Measurements from ENCODE around the gene GRN. TPM values are rescaled to one million over a fixed set of nuclear protein-coding genes. Genes with fewer than 3 reads are reported as not detected.
"Not testable (repeated sequence)": the region's sequence is repeated elsewhere in the genome, so short reads cannot be mapped to it uniquely, and the experiment has no call there.

The GRN gene
- total and polyA plus RNA-seq, 8 donors: 31.8 to 644 (median 196) TPM

GRCh38 chr17:44345454-44346026 lies 438 bp downstream of the GRN start:
- peak; percentile 44 to 85 for DNase-seq
- peak overlapping the region; percentile 83 to 91 (median 87) for H3K27ac ChIP-seq
- intact Hi-C loops (cut with DNase I; ENCODE audit: low total_unique reads): no loop called here
- peak overlapping the region; percentile 62 to 89 (median 76) for H3K4me3 ChIP-seq
- TF ChIP-seq POLR2A (IDR thresholded peaks at IDR 0.05) (no peak), EP300 (IDR thresholded peaks at IDR 0.05) (no peak), CTCF (IDR thresholded peaks at IDR 0.05) (peak in 3 of 7 experiments; percentile 3 to 37 (median 17)), POLR2AphosphoS5 (IDR thresholded peaks at IDR 0.05) (peak in 1 of 3 donors; percentile 6)
- no peaks in the 10 kb centered on the region for H3K9me3 ChIP-seq
- peaks cover 11 to 23% (median 22%) of the 10 kb centered on the region in 4 donors for H3K36me3 ChIP-seq
- 1 to 3% (median 1%) methylated on average over 20 to 21 of the region's 21 CpGs for WGBS, 5 donors
- peaks cover 11 to 55% (median 23%) of the 10 kb centered on the region in 4 donors for H3K4me1 ChIP-seq
- no peaks in the 10 kb centered on the region for H3K27me3 ChIP-seq

DNA sequence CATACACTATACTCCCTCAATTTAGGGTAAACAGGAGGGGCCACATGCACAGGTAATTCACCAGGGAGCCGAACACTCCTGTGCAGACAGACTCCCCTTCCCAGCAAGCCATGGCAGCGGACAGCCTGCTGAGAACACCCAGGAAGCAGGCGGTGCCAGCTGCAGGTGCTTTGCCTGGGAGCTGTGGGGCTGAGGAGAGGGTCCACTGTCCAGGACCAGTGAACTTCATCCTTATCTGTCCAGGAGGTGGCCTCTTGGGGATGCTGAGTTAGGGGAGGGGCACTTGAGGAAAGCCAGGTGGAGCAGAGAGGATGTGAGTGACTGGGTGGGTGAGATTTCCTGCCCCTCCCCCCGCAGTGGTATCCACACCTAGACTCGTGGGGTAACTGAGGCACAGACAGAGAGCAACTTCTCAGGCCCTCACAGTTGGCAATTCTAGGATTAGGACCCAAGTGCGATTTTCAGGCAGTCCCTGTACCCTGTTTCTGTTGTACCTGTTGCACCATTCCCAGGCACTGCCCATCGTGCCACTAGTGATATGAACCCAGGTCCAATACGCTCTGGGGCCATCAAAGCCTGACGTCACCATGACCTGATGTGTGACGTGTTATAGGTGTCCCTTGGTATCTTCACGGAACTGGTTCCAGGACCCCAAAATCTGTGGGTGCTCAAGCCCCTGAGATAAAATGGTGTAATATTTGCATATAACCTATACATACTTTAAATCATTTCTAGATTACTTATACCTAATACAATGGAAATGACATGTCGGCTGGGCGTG lies 1.2 kb downstream of the GRN start:
- Histone ChIP-seq H3K27ac (peak overlapping the region; percentile 27 to 89 (median 87)), H3K36me3 (peaks cover 18 to 31% (median 29%) of the 10 kb centered on the region in 4 donors), H3K27me3 (no peaks in the 10 kb centered on the region), H3K4me3 (peak overlapping the region; percentile 62 to 89 (median 76)), H3K9me3 (no peaks in the 10 kb centered on the region), H3K4me1 (peaks cover 11 to 55% (median 23%) of the 10 kb centered on the region in 4 donors)
- DNase-seq: no peak
- peak in 1 of 7 experiments; percentile 25 for TF ChIP-seq CTCF (IDR thresholded peaks at IDR 0.05)
- TF ChIP-seq POLR2AphosphoS5 (IDR thresholded peaks at IDR 0.05): no peak
- TF ChIP-seq POLR2A (IDR thresholded peaks at IDR 0.05): no peak
- WGBS, 5 donors: 61 to 66% (median 64%) methylated on average over 13 of the region's 13 CpGs
- intact Hi-C loops (cut with DNase I; ENCODE audit: low total_unique reads): no loop called here

DNA sequence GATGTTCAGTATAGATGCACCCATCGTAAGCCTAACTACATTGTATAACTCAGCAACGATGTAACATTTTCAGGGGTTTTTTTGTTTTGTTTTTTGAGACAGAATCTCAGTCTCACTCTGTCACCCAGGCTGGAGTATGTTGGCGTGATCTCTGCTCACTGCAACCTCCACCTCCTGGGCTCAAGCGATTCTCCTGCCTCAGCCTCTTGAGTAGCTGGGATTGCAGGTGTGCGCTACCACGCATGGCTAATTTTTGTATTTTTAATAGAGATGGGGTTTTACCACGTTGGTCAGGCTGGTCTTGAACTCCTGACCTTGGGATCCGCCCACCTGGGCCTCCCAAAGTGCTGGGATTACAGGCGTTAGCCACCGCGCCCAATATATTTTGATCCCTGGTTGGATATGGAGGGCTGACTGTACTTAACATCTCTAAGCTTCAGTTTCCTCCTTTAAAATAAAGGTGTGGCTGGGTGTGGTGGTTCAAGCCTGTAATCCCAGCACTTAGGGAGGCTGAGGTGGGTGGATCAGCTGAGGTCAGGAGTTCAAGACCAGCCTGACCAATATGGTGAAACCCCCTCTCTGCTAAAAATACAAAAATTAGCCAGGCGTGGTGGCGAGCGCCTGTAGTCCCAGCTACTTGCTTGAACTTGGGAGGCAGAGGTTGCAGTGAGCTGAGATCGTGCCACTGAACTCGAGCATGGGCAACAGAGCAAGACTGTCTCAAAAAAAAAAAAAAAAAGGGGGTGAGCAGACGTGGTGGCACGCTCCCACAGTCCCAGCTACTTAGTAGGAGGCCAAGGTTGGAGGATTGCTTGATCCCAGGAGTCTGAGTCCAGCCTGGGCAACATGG lies 2.3 kb downstream of the GRN start:
- Histone ChIP-seq H3K4me1 (peaks cover 11 to 55% (median 23%) of the 10 kb centered on the region in 4 donors), H3K27ac (peak overlapping the region in 1 of 5 donors; percentile 34), H3K36me3 (peaks cover 30 to 42% (median 41%) of the 10 kb centered on the region in 4 donors)
- H3K9me3 ChIP-seq; H3K27me3 ChIP-seq; H3K4me3 ChIP-seq; DNase-seq; intact Hi-C loops (cut with DNase I; ENCODE audit: low total_unique reads): not testable (repeated sequence)
- 72 to 86% (median 83%) methylated on average over 18 of the region's 18 CpGs for WGBS, 5 donors

GRCh38 chr17:44348234-44348987 lies 3.3 kb downstream of the GRN start:
- H3K4me3 ChIP-seq: no peak overlapping the region
- no peak for DNase-seq
- TF ChIP-seq POLR2AphosphoS5 (IDR thresholded peaks at IDR 0.05) (no peak), EP300 (IDR thresholded peaks at IDR 0.05) (no peak), POLR2A (IDR thresholded peaks at IDR 0.05) (no peak), CTCF (IDR thresholded peaks at IDR 0.05) (no peak)
- H3K27ac ChIP-seq: no peak overlapping the region
- no peaks in the 10 kb centered on the region for H3K9me3 ChIP-seq
- H3K27me3 ChIP-seq: no peaks in the 10 kb centered on the region
- intact Hi-C loops (cut with DNase I; ENCODE audit: low total_unique reads): no loop called here
- peaks cover 38 to 51% (median 49%) of the 10 kb centered on the region in 4 donors for H3K36me3 ChIP-seq
- 74 to 86% (median 79%) methylated on average over 9 of the region's 9 CpGs for WGBS, 5 donors
- H3K4me1 ChIP-seq: peaks cover 13 to 59% (median 25%) of the 10 kb centered on the region in 4 donors
